Raji (cell line): ENCODE measurements around the gene OR2J2.
"Not testable (repeated sequence)": the region's sequence is repeated elsewhere in the genome, so short reads cannot be mapped to it uniquely, and the experiment has no call there.

Experiments
- POLR2A ChIP-seq: IDR thresholded peaks from 2 replicates; pipeline ENCODE4 v1.6.1; 2011; ENCODE audit warnings: low read depth, low read length, control low read depth; ENCODE audit not compliant: insufficient read depth

OR2J2 gene

GRCh38 chr6:29170607-29171006, at the start of gene OR2J2:
Gene OR2J2 (plus strand): TSS chr6:29170907. CDS start chr6:29173636, 2,729 bp downstream.
- TF ChIP-seq POLR2A, result not testable (repeated sequence)

GRCh38 chr6:29129326-29130012, 41.2 kb upstream of the OR2J2 start:
- TF ChIP-seq POLR2A, result no peak

GRCh38 chr6:29130644-29131043, 40.1 kb upstream of the OR2J2 start:
- no peak for TF ChIP-seq POLR2A

GRCh38 chr6:29131691-29132090, 39.0 kb upstream of the OR2J2 start:
- TF ChIP-seq POLR2A, result no peak

DNA sequence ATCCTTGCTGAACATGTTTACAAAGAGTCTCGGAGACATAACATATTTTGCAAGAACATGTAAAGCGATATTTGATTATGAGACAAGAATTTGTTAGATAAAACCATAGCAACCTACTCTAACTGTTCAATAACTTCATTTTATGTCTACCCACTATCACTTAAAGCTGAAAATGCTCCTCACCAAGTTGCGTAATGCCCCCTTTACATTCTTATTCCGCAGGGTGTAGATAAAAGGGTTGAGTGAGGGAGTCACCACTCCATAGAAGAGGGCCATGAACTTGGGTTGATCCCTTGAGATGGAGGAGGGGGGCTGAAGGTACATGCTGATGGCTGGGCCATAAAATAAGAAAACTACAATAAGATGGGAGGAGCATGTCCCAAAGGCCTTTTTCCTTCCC, 33.0 kb upstream of the OR2J2 start:
- TF ChIP-seq POLR2A, result no peak

DNA sequence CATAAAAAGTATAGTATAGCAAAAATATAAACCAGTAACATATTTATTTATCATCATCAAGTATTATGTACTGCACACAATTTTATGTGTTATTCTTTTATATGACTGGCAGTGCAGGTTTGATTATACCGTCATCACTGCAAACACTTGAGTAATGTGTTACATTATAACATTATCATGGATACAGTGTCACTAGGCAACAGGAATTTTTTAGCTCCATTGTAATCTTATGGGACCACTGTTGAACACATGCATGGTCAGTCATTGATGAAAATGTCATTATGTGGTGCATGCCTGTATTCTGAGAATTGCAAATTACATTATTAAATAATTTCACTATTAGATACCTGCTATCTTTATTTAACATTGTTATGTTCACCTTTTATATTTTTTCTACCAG, 29.1 kb upstream of the OR2J2 start:
- no peak for TF ChIP-seq POLR2A

- no peak for TF ChIP-seq POLR2A
These were observed 28.4 kb upstream of the OR2J2 start for GRCh38 chr6:29142309-29142708.

DNA sequence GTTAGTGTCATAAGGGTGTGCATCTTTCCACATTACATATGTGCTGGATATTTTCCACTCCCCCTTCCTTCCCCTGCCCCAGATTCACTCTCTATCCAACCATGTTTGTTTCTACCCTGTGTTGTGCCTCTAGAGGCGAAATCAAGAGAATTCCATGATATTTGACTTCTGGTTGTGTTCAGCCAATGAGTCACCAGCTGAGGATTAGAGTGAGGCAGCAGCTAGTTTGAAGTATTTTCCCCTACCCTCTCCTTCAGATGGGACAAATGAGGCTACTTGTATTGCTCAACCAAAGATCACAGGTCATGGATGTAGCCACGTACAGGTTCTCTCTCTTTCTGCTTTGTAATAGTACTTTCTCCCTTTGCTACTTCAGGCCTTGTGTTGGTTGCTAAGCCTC, 24.5 kb upstream of the OR2J2 start:
- no peak for TF ChIP-seq POLR2A

- TF ChIP-seq POLR2A, result no peak
These were observed 23.6 kb upstream of the OR2J2 start for GRCh38 chr6:29147074-29147473.

- no peak for TF ChIP-seq POLR2A
These were observed 17.6 kb upstream of the OR2J2 start for GRCh38 chr6:29153083-29153482.

- no peak for TF ChIP-seq POLR2A
These were observed 1.0 kb downstream of the OR2J2 start for GRCh38 chr6:29171736-29172135.

- TF ChIP-seq POLR2A, result no peak
These were observed 12.9 kb downstream of the OR2J2 start for GRCh38 chr6:29183594-29183993.

GRCh38 chr6:29200767-29201662, 30.3 kb downstream of the OR2J2 start:
- no peak for TF ChIP-seq POLR2A

GRCh38 chr6:29201966-29202365, 31.3 kb downstream of the OR2J2 start:
- TF ChIP-seq POLR2A, result no peak

- TF ChIP-seq POLR2A, result no peak
These were observed 40.8 kb downstream of the OR2J2 start for GRCh38 chr6:29211488-29211887.

GRCh38 chr6:29216528-29216927, 45.8 kb downstream of the OR2J2 start:
- TF ChIP-seq POLR2A, result no peak
